Activated effector memory CD4-positive, alpha-beta T cell treated with Interleukin-2 at 50 U/mL for 16 hours (primary cell): Measurements from ENCODE around the gene UNC13B.
"Not testable (repeated sequence)": the region's sequence is repeated elsewhere in the genome, so short reads cannot be mapped to it uniquely, and the experiment has no call there.

Experiments
- DNase-seq: peaks from one replicate; pipeline ENCODE4 v3.0.0-alpha.2; 2020

The UNC13B gene

DNA sequence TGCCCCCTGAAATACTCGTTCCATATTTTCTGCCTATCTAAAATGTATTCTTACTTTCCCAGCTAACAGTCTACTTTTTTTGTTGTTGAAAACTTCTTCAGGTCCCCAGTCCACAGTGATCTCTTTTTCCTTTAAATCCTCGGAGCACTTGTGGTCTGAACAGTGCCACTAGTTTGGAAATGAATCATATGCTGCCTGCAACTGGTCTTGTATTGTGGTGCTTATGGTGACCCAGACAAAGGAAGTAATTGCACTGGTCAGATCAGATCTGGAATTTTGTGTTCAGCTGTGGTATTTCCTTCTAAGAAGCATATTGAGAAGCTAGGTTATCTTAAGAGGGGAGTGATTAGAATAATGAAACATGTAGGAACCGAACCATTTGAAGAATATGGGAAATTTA, 2.9 kb downstream of the UNC13B start:
- no peak for DNase-seq

GRCh38 chr9:35167429-35167828, 5.6 kb downstream of the UNC13B start:
- DNase-seq: not testable (repeated sequence)

- no peak for DNase-seq
Measured at GRCh38 chr9:35168963-35169362, 7.2 kb downstream of the UNC13B start.

DNA sequence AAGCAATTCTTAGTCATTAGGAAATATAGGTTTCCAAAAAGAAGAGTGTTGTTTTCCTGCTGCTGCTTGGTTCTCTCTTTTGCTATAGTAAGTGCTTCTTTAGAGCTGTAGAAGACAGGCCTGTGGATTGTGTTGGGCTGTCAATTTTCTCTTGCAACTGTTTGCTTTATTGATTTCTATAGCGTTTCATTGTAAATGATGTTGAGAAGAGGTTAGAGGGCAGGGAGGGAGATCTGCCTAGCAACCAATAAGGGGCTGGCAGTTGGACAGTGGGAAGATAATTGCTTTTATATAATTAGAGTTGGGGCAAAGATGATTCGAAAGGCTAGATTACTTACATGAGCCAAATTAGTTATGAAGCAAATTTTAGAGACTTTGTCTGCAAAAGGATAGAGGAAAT, 11.1 kb downstream of the UNC13B start:
- no peak for DNase-seq

DNA sequence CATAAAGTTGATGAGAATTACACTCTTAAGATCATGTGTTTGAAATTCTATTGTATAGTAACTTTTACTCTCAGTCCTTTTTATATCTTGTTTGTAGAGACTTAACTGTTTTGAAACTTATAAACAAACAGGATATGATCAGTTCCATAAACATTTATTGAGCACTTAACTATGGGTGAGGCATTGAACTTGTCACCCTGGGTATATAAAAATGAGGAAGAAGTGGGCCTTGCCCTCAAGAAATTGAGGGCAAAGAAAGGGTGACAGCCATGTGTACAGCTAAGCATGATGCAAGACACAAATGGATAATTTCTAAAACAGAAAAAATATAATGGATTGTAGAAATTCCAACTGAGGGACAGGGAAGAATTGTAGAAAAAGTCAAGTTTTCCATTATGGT, 15.7 kb downstream of the UNC13B start:
- DNase-seq: no peak

- DNase-seq: no peak
Measured at GRCh38 chr9:35179347-35180280, 17.8 kb downstream of the UNC13B start.

DNA sequence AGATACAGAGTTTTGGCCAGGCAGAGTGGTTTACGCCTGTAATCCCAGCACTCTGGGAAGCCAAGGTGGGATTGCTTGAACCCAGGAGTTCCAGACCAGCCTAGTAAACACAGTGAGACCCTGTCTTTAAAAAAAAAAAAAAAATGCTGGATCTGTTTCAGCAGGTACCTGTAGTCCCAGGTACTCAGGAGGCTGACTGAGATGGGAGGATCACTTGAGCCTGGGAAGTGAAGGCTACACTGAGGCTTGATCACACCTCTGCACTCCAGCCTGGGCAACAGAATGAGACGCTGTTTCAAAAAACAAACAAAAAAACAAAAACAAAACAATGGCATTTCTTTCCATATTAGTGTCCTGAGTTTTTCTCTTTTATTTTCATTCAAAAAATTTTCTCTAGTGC, 19.0 kb downstream of the UNC13B start:
- DNase-seq: no peak

DNA sequence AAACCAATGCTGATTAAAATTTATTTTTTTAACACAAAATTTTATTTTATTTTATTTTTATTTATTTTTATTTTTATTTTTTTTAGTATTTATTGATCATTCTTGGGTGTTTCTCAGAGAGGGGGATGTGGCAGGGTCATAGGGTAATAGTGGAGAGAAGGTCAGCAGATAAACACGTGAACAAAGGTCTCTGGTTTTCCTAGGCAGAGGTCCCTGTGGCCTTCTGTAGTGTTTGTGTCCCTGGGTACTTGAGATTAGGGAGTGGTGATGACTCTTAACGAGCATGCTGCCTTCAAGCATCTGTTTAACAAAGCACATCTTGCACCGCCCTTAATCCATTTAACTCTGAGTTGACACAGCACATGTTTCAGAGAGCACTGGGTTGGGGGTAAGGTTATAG, 20.6 kb downstream of the UNC13B start:
- DNase-seq: not testable (repeated sequence)

GRCh38 chr9:35182996-35183754, 21.4 kb downstream of the UNC13B start:
- not testable (repeated sequence) for DNase-seq

GRCh38 chr9:35183755-35184480, 22.1 kb downstream of the UNC13B start:
- not testable (repeated sequence) for DNase-seq

DNA sequence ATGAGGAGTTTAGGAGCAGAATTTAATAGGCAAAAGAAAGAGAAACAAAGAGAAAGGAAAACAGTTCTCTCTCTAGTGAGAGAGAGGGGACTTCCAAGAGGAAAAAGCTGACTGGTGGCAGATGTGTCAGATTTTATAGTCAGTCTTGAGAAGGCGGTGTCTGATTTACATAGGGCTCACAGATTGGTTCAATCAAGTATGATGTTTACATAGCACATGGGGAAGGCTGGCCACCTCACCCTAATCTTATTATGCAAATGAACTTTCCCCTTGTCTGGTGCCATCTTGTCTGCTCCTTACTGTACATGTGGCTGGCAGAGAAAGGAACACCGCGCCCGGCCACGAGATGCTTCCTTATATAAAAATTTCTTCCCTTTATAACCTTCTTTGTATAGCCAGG, 24.7 kb downstream of the UNC13B start:
- no peak for DNase-seq

GRCh38 chr9:35190203-35190602, 28.4 kb downstream of the UNC13B start:
- no peak for DNase-seq

DNA sequence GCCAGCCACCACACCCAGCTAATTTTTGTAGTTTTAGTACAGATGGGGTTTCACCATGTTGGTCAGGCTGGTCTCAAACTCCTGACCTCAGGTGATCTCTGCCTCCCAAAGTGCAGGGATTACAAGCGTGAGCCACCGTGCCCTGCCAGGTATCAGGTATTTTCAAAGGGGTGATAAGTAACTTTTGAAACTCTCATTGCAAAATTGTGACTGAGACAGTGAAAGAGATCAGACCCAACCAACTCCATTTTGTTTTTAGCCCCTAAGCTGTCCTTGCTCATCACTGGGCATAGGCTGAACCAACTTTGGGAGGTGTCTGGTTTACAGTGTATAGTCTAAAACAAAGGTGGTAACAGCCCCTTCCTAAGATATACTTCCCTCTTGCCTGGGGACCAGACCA, 29.3 kb downstream of the UNC13B start:
- no peak for DNase-seq

DNA sequence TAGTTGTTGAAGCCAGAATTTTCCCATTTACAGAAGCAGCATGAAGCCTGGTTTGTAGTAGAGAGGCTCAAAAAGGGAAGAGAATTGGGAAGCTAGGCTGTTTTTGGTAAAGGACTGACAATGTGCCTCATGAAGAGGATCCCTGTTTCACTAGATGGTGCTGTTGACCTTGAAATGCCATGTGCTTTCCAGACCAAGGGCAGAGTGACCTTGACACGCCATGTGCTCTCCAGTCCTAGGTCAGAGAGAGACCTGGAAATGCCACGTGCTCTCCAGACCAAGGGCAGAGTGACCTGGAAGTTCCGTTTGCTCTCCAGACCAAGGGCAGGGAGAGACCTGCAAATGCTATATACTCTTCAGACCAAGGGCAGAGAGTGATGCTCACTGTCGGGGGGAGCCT, 32.0 kb downstream of the UNC13B start:
- DNase-seq: no peak

- DNase-seq: no peak
Measured at GRCh38 chr9:35195683-35196082, 33.9 kb downstream of the UNC13B start.

DNA sequence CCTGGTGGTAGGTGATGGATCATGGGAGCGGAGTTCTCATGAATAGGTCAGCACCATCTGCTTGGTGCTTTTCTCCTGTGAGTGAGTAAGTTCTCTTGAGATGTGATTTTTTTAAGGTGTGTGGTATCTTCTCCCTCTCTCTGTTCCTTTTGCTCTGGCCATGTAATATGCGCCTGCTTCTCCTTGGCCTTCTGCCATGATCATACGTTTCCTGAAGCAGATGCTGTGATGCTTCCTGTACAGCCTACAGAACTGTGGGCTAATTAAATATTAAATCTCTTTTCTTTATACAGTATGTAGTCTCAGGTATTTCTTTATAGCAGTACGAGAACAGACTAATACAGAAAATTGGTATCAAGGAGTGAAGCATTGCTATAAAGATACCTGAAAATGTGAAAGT, 36.4 kb downstream of the UNC13B start:
- DNase-seq: no peak

- DNase-seq: no peak
Measured at GRCh38 chr9:35203528-35203927, 41.7 kb downstream of the UNC13B start.

- no peak for DNase-seq
Measured at GRCh38 chr9:35205340-35205739, 43.5 kb downstream of the UNC13B start.

- DNase-seq: no peak
Measured at GRCh38 chr9:35211854-35212253, 50.0 kb downstream of the UNC13B start.

DNA sequence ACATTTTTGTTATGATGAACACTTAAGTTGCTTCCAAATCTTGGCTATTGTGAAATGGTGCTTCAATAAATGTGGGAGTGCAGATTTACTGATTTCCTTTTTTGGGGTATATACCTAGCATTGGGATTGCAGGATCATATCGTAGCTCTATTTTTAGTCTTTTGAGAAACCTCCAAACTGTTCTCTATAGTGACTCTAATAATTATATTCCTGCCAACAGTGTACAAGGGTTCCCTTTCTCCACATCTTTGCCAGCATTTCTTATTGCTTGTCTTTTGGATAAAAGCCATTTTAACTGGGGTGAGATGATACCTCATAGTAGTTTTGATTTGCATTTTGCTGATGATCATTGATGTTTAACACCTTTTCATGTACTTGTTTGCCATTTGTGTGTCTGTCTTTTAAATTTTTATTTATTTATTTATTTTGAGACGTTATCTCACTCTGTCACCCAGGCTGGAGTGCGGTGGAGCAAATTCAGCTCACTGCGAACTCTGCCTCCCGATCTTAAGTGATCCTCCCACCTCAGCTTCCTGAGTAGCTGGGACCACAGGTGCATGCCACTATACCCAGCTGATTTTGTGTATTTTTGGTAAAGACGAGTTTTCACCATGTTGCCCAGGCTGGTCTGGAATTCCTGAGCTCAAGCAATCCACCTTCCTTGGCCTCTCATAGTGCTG, 59.0 kb downstream of the UNC13B start:
- DNase-seq: no peak

DNA sequence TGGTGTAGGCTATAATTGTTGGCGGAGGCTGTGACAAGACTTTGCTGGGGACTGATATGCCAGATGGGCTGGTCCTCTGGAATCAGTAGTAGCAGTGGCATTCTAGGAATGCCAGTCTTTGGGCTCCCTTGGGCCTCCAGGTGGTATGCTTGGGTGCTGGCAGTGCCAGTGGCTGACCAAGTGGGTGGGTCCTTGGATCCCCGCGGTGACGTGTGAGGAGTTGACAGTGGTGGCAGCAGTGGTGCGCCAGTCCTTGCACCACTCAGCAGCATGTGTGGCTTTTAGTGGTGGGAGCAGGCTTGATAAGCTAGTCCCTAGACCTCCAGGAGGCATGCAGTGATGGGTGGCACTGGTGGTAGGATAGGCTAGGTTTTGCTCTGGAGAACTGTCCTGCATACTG, 63.9 kb downstream of the UNC13B start:
- no peak for DNase-seq

GRCh38 chr9:35226651-35227050, 64.8 kb downstream of the UNC13B start:
- DNase-seq: no peak

GRCh38 chr9:35227284-35227683, 65.5 kb downstream of the UNC13B start:
- no peak for DNase-seq
